Measurements from ENCODE around the gene CACNA1F. TPM values are rescaled to one million over a fixed set of nuclear protein-coding genes. Genes with fewer than 3 reads are reported as not detected.

CACNA1F gene
- total RNA-seq, 1 experiment from 2014 or later: not detected

DNA sequence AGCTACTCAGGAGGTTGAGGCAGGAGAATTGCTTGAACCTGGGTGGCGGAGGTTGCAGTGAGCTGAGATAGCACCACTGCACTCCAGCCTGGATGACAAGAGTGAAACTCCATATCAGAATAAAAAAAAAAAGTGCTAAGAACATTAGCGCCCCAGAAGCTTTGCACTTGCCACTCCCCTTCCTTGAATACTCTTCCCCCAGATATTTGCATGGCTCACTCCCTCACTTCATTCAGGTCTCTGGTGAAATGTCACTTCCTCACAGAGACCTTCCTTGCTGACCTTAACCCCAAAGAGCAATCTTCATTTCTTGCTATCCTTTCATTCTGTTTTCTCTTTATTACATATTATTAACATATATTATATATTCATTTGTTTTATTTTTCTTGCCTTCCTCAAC is 11.3 kb downstream of the CACNA1F start:
- Mint-ChIP-seq H3K27me3 (ENCODE audit: insufficient read depth, unreplicated experiment) (peaks cover 12% of the 10 kb centered on the region), H3K4me3 (ENCODE audit: unreplicated experiment) (no peak overlapping the region), H3K36me3 (ENCODE audit: insufficient read depth, unreplicated experiment) (no peaks in the 10 kb centered on the region), H3K4me1 (ENCODE audit: insufficient read depth, unreplicated experiment) (no peaks in the 10 kb centered on the region), H3K9me3 (ENCODE audit: unreplicated experiment) (no peaks in the 10 kb centered on the region), H3K27ac (ENCODE audit: low read depth, unreplicated experiment) (no peak overlapping the region)
- intact Hi-C loops (cut with micrococcal nuclease): no loop called here
- ChIA-PET CTCF (interaction anchor here (0.6 kb wide), 1 partner anchor 10 kb away, joined by 5 read pairs; no protein-coding TSS in a partner anchor), POLR2A (no interaction called here)
- DNase-seq (ENCODE audit: unreplicated experiment): no peak
- no TSS peak for BruUV-seq (replicated peaks)
- no peak for TF ChIP-seq CTCF (IDR thresholded peaks at IDR 0.05; ENCODE audit: unreplicated experiment)

DNA sequence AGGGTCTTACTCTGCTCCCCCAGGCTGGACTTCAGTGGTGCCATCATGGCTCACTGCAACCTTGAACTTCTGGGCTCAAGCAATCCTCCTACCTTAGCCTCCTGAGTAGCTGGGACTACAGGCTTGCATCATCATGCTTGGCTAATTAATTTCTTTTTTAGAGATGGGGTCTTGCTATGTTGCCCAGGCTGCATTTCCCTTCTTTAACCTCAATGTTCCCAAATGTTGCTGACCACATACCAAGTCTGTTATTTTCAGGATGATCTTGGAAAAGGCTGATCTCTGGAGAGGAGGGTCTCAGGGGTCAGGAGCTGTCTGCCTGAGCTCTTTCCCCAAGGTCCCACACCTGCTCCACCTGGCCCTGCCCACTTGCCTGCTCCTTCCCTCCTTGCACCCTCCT is 13.0 kb downstream of the CACNA1F start:
- CTCF ChIA-PET: no interaction called here
- Mint-ChIP-seq H3K4me3 (ENCODE audit: unreplicated experiment) (no peak overlapping the region), H3K27me3 (ENCODE audit: insufficient read depth, unreplicated experiment) (peaks cover 12% of the 10 kb centered on the region), H3K27ac (ENCODE audit: low read depth, unreplicated experiment) (no peak overlapping the region), H3K9me3 (ENCODE audit: unreplicated experiment) (no peaks in the 10 kb centered on the region), H3K36me3 (ENCODE audit: insufficient read depth, unreplicated experiment) (no peaks in the 10 kb centered on the region), H3K4me1 (ENCODE audit: insufficient read depth, unreplicated experiment) (no peaks in the 10 kb centered on the region)
- intact Hi-C loops (cut with micrococcal nuclease): no loop called here
- DNase-seq (ENCODE audit: unreplicated experiment): no peak
- BruUV-seq (replicated peaks): no TSS peak
- no peak for TF ChIP-seq CTCF (IDR thresholded peaks at IDR 0.05; ENCODE audit: unreplicated experiment)
- POLR2A ChIA-PET: no interaction called here

DNA sequence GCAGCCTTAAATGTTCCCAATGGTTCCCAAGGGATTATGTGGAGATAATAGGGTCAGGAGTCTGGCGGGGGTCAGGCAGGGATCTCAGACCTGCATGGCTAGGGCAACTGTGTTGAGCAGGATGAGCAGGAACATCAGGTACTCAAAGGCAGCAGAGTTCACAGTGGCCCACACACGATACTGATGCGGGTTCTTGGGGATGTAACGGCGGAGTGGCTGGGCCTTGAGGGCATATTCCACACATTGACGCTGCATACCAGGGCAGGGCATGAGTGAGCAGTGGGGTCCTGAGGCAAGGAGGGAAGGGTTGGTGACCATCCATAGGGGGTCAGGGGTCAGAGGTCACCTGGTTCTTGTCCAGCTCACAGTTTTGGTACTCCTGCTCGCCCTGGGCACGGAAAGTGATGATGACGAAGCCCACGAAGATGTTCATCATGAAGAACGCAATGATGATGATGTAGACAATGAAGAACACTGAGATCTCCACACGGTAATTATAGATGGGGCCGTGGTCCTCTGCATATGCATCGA is 18.1 kb downstream of the CACNA1F start:
- intact Hi-C loops (cut with micrococcal nuclease): no loop called here
- POLR2A ChIA-PET: no interaction called here
- Mint-ChIP-seq H3K36me3 (ENCODE audit: insufficient read depth, unreplicated experiment) (no peaks in the 10 kb centered on the region), H3K27ac (ENCODE audit: low read depth, unreplicated experiment) (no peak overlapping the region), H3K27me3 (ENCODE audit: insufficient read depth, unreplicated experiment) (peaks cover 11% of the 10 kb centered on the region), H3K4me1 (ENCODE audit: insufficient read depth, unreplicated experiment) (no peaks in the 10 kb centered on the region), H3K4me3 (ENCODE audit: unreplicated experiment) (no peak overlapping the region), H3K9me3 (ENCODE audit: unreplicated experiment) (peaks cover 12% of the 10 kb centered on the region)
- DNase-seq (ENCODE audit: unreplicated experiment): no peak
- CTCF ChIA-PET: no interaction called here
- BruUV-seq (replicated peaks): no TSS peak
- TF ChIP-seq CTCF (IDR thresholded peaks at IDR 0.05; ENCODE audit: unreplicated experiment): no peak

DNA sequence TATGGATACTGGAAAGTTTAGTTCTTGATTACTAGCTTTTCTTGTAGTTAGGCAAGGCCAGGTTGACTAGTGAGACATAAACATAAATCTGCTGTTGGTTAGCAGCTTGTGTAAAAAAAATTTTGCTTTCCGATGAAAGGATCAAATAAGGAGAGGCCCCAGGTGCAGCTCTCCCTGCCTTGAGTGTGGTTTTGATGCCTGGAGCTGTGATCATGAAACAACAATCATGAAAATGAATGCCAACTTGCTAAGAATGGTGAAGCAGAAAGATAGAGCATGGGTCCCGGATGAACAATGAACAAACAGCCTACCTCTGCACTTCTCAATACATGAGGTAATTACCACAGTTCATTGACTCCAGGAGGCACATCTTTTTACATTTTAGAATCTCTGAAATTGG is 18.7 kb downstream of the CACNA1F start:
- intact Hi-C loops (cut with micrococcal nuclease): no loop called here
- H3K27me3 Mint-ChIP-seq (ENCODE audit: insufficient read depth, unreplicated experiment): peaks cover 5% of the 10 kb centered on the region

More for the DNA sequence above, 18.7 kb downstream of the CACNA1F start:
- Mint-ChIP-seq H3K27ac (ENCODE audit: low read depth, unreplicated experiment) (no peak overlapping the region), H3K36me3 (ENCODE audit: insufficient read depth, unreplicated experiment) (no peaks in the 10 kb centered on the region), H3K4me1 (ENCODE audit: insufficient read depth, unreplicated experiment) (no peaks in the 10 kb centered on the region), H3K4me3 (ENCODE audit: unreplicated experiment) (no peak overlapping the region), H3K9me3 (ENCODE audit: unreplicated experiment) (peaks cover 12% of the 10 kb centered on the region)
- DNase-seq (ENCODE audit: unreplicated experiment): no peak
- no peak for TF ChIP-seq CTCF (IDR thresholded peaks at IDR 0.05; ENCODE audit: unreplicated experiment)
- ChIA-PET CTCF (interaction anchor here (0.9 kb wide), 1 partner anchor 25 kb away, joined by 5 read pairs; no protein-coding TSS in a partner anchor), POLR2A (no interaction called here)
- BruUV-seq (replicated peaks): no TSS peak
